MV-4-11 (cell line): ENCODE data around the gene ZNF136.
A peak's percentile ranks its signal among the peaks of the same experiment; 100 is the strongest.

Source experiments
- DNase-seq: peaks from one replicate; lab custom pipeline; 2025; lab: John Stamatoyannopoulos, UW

ZNF136 gene

GRCh38 chr19:12194827-12195731, 32.2 kb downstream of the ZNF136 start:
- DNase-seq, result no peak

- DNase-seq, result no peak
Measured at GRCh38 chr19:12198136-12198535, 35.2 kb downstream of the ZNF136 start.

- no peak for DNase-seq
Measured at GRCh38 chr19:12199757-12200419, 37.0 kb downstream of the ZNF136 start.

- no peak for DNase-seq
Measured at GRCh38 chr19:12202250-12202649, 39.4 kb downstream of the ZNF136 start.

- DNase-seq, result peak; percentile 69
Measured at GRCh38 chr19:12205296-12205695, 42.4 kb downstream of the ZNF136 start.

GRCh38 chr19:12208221-12208620, 45.3 kb downstream of the ZNF136 start:
- DNase-seq, result no peak

GRCh38 chr19:12217332-12217731, 54.4 kb downstream of the ZNF136 start:
- no peak for DNase-seq

- no peak for DNase-seq
Measured at GRCh38 chr19:12222980-12223630, 60.2 kb downstream of the ZNF136 start.

- DNase-seq, result no peak
Measured at GRCh38 chr19:12224676-12225075, 61.8 kb downstream of the ZNF136 start.

- DNase-seq, result no peak
Measured at GRCh38 chr19:12229990-12230389, 67.1 kb downstream of the ZNF136 start.

- DNase-seq, result no peak
Measured at GRCh38 chr19:12230751-12231733, 68.1 kb downstream of the ZNF136 start.

- DNase-seq, result no peak
Measured at GRCh38 chr19:12232961-12233360, 70.1 kb downstream of the ZNF136 start.

GRCh38 chr19:12237143-12237839, 74.4 kb downstream of the ZNF136 start:
- DNase-seq, result no peak
